Ureter (tissue), 1 donor: ENCODE measurements around the gene SDCCAG8. TPM values are rescaled to one million over a fixed set of nuclear protein-coding genes. Genes with fewer than 3 reads are reported as not detected.

Source experiments
- DNase-seq: peaks from one replicate; pipeline ENCODE4 v3.0.0-alpha.2; 2020; ENCODE audit warnings: low spot score
- total RNA-seq: library from RNA; stranded (reverse); gene quantifications from one replicate; pipeline ENCODE4 v1.2.4, GENCODE V29; 2023
- donor health status: DM: yes; HTN: yes; CAD: no.

Gene SDCCAG8
- total RNA-seq, 1 donor from 2014 or later, result 54.1 TPM

DNA sequence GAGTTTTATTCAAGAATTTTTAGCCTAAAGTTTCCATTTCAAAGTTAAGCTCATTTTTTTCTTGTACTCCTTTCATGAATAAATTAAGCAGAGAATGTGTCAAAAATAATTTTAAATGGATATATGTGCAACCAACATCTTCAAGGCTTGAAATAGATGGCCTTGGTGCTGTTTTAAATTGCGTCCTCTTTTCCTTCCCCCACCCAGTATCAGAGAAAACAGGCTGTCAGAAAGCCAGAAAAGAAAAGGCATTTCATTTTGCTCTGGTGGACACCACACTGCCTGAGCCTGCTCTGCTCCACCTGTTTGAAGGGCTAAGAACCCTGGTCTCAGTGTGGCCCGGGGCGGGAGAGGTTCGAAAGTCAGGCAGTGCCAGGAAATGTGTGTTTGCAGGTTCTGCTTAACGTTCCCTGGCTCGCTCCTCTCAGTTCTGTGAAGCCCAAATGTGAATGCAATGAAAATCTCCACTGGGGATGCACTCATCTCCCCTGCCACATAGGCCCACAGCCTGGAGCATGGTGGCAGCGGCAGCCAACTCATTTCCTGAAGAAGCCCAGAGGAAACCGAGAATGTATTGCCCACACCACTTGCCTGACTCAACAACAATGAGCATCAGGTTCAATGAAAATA, 134.4 kb downstream of the SDCCAG8 start:
- DNase-seq, result no peak

DNA sequence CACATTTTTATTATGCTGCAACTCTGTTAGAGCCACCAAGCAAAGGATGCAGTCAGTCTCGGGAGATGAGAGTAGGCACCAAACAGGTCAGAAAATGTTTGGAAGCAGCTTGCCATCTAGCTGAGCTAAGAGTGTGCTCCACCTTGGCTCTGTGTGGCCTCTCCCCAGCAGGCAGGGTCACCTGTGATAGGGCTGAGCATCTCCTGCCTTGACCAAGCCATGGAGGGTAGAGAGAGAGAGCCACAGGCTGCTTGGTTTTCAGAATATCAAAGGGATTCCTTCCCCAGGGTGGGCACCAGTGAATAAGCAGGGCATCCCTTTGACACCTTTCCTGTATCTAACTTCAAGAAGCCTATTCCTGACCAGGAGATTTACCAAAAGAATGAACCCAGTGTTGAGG, 135.5 kb downstream of the SDCCAG8 start:
- DNase-seq, result no peak

DNA sequence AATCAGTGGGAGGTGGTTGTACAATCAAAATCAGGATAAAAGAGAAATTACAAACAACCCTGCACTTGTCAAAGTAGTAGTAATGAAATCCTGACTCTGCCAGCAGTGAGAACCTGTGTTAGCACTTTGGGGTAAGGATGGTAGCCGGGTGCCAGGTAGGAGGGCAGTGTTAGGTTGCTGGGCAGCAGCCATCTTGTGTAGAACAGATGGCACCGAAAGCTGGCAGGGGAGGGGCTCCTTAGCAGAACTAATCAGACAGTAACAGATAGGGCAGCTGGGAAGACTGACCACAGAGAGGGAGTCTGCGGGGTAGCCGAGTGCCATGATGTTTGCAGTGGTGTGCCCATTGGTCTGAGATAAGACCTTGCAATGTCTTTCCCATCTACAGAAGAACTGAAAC, 137.3 kb downstream of the SDCCAG8 start:
- DNase-seq, result no peak

GRCh38 chr1:243394066-243394465, 138.2 kb downstream of the SDCCAG8 start:
- no peak for DNase-seq

- DNase-seq, result no peak
Observed at GRCh38 chr1:243394601-243395464, 139.0 kb downstream of the SDCCAG8 start.

GRCh38 chr1:243396424-243396823, 140.6 kb downstream of the SDCCAG8 start:
- DNase-seq, result no peak

DNA sequence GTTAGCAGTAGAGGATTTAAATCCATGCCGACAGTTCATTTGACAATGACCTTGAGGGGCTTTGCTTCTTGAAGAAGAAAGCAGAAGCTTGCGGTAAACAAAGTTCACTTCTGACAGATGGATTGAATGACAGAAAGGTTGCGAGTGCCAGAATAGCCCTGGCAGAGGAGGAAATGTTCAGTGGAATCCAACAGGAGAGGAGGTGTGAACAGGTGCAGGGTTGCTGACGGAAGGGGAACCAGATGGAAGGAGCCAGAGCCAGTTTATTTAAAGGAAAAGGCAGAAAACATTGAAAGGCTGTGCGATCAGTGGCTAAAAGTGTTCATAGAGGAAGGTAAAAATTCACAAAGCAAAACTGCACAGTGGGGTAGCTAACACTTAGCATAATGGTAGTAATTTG, 141.0 kb downstream of the SDCCAG8 start:
- DNase-seq, result no peak

- DNase-seq, result no peak
Observed at GRCh38 chr1:243397613-243398321, 141.9 kb downstream of the SDCCAG8 start.

DNA sequence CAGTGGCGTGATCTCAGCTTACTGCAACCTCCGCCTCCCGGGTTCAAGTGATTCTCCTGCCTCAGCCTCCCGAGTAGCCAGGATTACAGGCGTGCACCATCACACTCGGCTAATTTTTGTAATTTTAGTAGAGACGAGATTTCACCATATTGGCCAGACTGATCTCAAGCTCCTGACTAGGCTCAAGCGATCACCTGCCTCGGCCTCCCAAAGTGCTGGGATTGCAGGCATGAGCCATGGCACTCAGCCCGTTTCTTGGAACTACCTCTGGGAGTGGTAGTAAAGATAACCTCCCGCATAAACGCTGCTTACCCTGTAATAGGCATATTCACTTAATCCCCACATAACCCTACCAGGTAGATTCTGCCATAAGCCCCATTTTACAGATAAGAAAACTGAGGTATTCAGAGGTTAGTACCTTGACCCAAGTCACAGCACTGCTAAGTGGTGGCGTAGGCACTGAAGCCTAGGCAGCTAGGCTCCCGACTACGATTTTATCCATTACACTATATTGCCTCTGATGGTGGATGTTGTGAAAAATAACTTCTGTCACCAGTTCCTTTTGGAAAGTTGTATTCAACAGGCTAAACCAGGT, 143.8 kb downstream of the SDCCAG8 start:
- DNase-seq, result no peak

DNA sequence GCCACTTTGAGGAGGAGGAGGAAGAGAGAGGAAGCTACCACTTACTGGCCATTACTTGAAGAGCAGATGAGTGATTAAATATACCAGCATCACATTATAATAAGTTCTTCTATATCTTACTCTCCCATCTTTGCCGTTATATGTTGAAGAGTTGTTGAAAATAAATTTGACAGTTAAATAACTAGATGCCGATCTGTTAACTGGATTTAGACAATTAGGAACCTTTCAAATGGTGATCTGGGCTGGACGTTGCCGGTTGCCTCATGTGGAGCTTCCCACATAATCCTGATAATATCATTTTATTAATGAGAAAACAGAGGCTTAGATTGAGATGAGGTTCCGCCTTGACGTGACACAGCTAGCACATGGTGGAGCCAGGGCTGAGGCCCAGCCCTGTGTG, 147.0 kb downstream of the SDCCAG8 start:
- DNase-seq, result no peak

DNA sequence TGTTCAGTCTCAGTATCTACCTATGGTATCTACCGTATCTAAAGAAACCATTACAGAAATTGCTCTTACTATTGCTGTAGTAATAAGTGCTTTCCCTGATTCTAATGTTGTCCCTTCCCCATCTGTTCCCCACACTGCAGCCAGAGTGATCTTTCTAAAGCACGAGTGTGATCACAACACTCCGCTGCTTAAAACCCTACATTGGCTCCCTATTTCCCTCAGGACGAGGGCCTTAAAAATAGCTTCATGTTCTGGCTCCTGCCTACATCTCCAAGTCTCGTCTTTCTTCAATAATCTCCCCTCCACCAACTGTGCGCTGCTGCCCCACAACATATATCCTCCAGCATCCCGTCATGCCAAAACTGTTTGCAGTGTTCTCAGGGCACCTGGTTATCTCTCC, 150.6 kb downstream of the SDCCAG8 start:
- DNase-seq, result no peak

GRCh38 chr1:243407284-243408018, 151.6 kb downstream of the SDCCAG8 start:
- DNase-seq, result no peak

- no peak for DNase-seq
Observed at GRCh38 chr1:243408479-243408878, 152.6 kb downstream of the SDCCAG8 start.

GRCh38 chr1:243409284-243409683, 153.4 kb downstream of the SDCCAG8 start:
- DNase-seq, result no peak

DNA sequence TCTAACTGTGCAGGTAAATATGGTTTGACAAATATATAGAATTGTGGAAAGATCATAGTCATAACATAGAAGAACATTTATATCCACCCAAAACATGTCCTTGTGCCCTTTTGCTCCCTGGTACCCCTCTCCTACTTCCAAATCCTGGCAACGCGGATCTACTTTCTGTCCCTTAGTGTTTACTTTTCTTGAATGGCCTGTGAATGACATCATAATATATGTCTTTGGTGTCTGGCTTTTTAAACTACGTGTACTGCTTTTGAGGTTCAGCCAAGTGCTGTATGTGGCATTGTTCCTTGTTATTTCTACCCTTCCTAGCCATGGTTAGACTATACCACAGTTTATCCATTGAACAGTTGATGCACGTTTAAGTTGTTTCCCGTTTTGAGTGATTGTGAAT, 155.6 kb downstream of the SDCCAG8 start:
- no peak for DNase-seq

DNA sequence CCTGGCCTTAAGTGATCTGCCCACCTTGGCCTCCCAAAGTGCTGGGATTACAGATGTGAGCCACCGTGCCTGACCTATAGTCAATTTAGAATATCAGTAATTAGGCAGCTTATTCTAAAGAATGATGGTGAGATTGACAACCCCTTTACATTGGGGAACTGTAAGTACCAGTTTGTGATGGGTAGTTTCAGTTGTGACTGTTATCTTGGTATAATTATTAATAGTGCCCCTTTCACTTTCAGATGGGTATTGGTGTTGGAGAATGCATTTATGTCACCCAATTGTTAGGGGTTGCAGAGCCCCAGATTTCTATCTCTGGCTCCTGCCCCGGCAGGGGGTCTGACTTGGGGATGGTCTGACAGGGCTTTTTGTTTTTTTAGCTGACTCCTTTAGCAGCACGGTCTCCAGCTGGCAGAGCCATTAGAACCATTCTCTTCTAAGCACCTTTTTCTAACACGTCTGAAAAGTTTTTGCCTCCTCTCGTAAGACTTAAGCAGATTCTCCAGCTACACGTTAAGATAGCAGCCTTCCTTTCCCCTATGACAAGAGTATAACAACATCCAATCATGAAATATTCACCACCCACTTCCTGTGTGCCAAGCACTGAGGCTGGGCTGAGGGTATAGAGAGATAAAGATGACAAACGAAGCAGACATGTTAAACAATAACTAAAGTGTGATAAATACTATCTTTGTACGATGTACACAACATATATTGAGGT, 157.8 kb downstream of the SDCCAG8 start:
- no peak for DNase-seq

- DNase-seq, result no peak
Observed at GRCh38 chr1:243414152-243414494, 158.3 kb downstream of the SDCCAG8 start.

GRCh38 chr1:243415663-243416408, 160.0 kb downstream of the SDCCAG8 start:
- no peak for DNase-seq

DNA sequence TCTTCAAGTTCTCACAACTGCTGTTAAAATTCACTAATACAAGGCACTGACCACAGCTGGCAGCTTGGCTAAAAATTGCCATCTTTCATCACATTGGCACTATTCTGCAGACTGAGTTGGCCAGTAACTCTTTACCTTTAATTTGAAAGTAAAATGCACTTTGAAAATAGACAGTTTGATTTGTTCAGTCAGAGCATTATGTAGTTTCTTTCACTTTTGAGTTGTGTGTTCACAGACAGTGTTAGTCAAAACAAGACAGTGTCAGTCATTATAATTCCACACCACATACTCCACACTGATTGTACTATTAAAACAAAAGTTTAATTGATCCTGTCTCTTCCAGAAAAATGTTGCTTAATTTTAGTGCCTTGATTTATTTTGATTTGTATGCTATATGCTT, 160.7 kb downstream of the SDCCAG8 start:
- DNase-seq, result no peak
